SK-N-SH treated with all-trans-retinoic acid at 6 μM for 48 hours (cell line): ENCODE results near the gene HECTD1.

Source experiments
- ATAC-seq: fragments of 200-7000 bp; cut with Tn5 transposase; 3 replicates; pipeline ENCODE4 v1.9.1; 2020; ENCODE audit warnings: mild to moderate bottlenecking, moderate library complexity
- ARNTL ChIP-seq: fragments of 450-650 bp; formaldehyde crosslinking; IDR thresholded peaks from 2 replicates; pipeline ENCODE4 v1.5.0; 2020; ENCODE audit warnings: low read depth, mild to moderate bottlenecking, moderate library complexity, borderline replicate concordance
- BACH2 ChIP-seq: fragments of 250-450 bp; sonication (Bioruptor Pico); IDR thresholded peaks from 2 replicates; pipeline ENCODE4 v1.9.0; 2021; ENCODE audit warnings: mild to moderate bottlenecking, borderline replicate concordance
- CREB5 ChIP-seq: fragments of 250-450 bp; sonication (Bioruptor Pico); IDR thresholded peaks from 2 replicates; pipeline ENCODE4 v1.5.1; 2020; ENCODE audit warnings: low read depth, mild to moderate bottlenecking, moderate library complexity
- CSDC2 ChIP-seq: fragments of 250-450 bp; sonication (Bioruptor Pico); IDR thresholded peaks from 2 replicates; pipeline ENCODE4 v1.5.0; 2020; ENCODE audit warnings: mild to moderate bottlenecking, moderate library complexity
- CSRNP3 ChIP-seq: fragments of 250-450 bp; sonication (Bioruptor Pico); IDR thresholded peaks from 2 replicates; pipeline ENCODE4 v1.5.1; 2021; ENCODE audit warnings: mild to moderate bottlenecking, moderate library complexity
- ESRRG ChIP-seq: fragments of 250-450 bp; sonication (Bioruptor Pico); IDR thresholded peaks from 2 replicates; pipeline ENCODE4 v1.6.1; 2021; ENCODE audit warnings: mild to moderate bottlenecking
- GLIS3 ChIP-seq: fragments of 250-450 bp; sonication (Bioruptor Pico); IDR thresholded peaks from 2 replicates; pipeline ENCODE4 v1.5.0; 2020; ENCODE audit warnings: mild to moderate bottlenecking, moderate library complexity
- PATZ1 ChIP-seq: fragments of 250-450 bp; sonication (Bioruptor Pico); IDR thresholded peaks from 2 replicates; pipeline ENCODE4 v1.8.0; 2020; ENCODE audit warnings: mild to moderate bottlenecking, moderate library complexity, borderline replicate concordance
- POU6F1 ChIP-seq: fragments of 250-450 bp; sonication (Bioruptor Pico); IDR thresholded peaks from 2 replicates; pipeline ENCODE4 v1.8.0; 2021; ENCODE audit warnings: low read depth, mild to moderate bottlenecking, moderate library complexity, borderline replicate concordance
- PPARA ChIP-seq: fragments of 250-450 bp; sonication (Bioruptor Pico); IDR thresholded peaks from 2 replicates; pipeline ENCODE4 v1.5.0; 2020; ENCODE audit warnings: mild to moderate bottlenecking, borderline replicate concordance
- RARB ChIP-seq: fragments of 250-450 bp; sonication (Bioruptor Pico); IDR thresholded peaks from 2 replicates; pipeline ENCODE4 v1.8.0; 2021; ENCODE audit warnings: mild to moderate bottlenecking, moderate library complexity
- SNAI2 ChIP-seq: fragments of 250-450 bp; sonication (Bioruptor Pico); IDR thresholded peaks from 2 replicates; pipeline ENCODE4 v1.5.0; 2020; ENCODE audit warnings: mild to moderate bottlenecking, moderate library complexity
- TCF4 ChIP-seq: fragments of 250-450 bp; sonication (Bioruptor Pico); IDR thresholded peaks from 2 replicates; pipeline ENCODE4 v1.8.0; 2021; ENCODE audit warnings: mild to moderate bottlenecking, moderate library complexity, borderline replicate concordance
- TOX ChIP-seq: fragments of 250-450 bp; sonication (Bioruptor Pico); IDR thresholded peaks from 2 replicates; pipeline ENCODE4 v1.8.0; 2021; ENCODE audit warnings: mild to moderate bottlenecking, moderate library complexity, borderline replicate concordance
- TSHZ2 ChIP-seq: fragments of 250-450 bp; sonication (Bioruptor Pico); IDR thresholded peaks from 2 replicates; pipeline ENCODE4 v1.5.0; 2020; ENCODE audit warnings: mild to moderate bottlenecking, moderate library complexity
- ZC3H10 ChIP-seq: fragments of 250-450 bp; sonication (Bioruptor Pico); IDR thresholded peaks from 2 replicates; pipeline ENCODE4 v1.5.1; 2021; ENCODE audit warnings: mild to moderate bottlenecking, moderate library complexity
- ZFP3 ChIP-seq: fragments of 250-450 bp; sonication (Bioruptor Pico); IDR thresholded peaks from 2 replicates; pipeline ENCODE4 v1.5.0; 2020; ENCODE audit warnings: mild to moderate bottlenecking, moderate library complexity
- ZFP30 ChIP-seq: fragments of 450-650 bp; formaldehyde crosslinking; IDR thresholded peaks from 2 replicates; pipeline ENCODE4 v1.5.0; 2022; ENCODE audit warnings: mild to moderate bottlenecking, moderate library complexity
- ZNF565 ChIP-seq: fragments of 450-650 bp; formaldehyde crosslinking; conservative IDR thresholded peaks from 2 replicates; pipeline ENCODE4 v1.5.0; 2020; ENCODE audit warnings: low read depth, mild to moderate bottlenecking, moderate library complexity
- ZNF8 ChIP-seq: fragments of 450-650 bp; formaldehyde crosslinking; IDR thresholded peaks from 2 replicates; pipeline ENCODE4 v1.5.0; 2020; ENCODE audit warnings: mild to moderate bottlenecking, moderate library complexity

HECTD1 gene

GRCh38 chr14:31080056-31080455 lies 127.5 kb downstream of the HECTD1 start:
- peak; percentile 44; the same call in 1 of the 3 replicates for ATAC-seq
- TF ChIP-seq ZC3H10 (CRISPR knock-in tag) (no peak), POU6F1 (CRISPR knock-in tag) (no peak), GLIS3 (CRISPR knock-in tag) (no peak), PATZ1 (CRISPR knock-in tag) (no peak), CREB5 (CRISPR knock-in tag) (no peak), BACH2 (CRISPR knock-in tag) (no peak), PPARA (no peak), ZFP3 (CRISPR knock-in tag) (no peak), ZNF8 (CRISPR knock-in tag) (no peak), SNAI2 (no peak), CSDC2 (CRISPR knock-in tag) (no peak), TOX (CRISPR knock-in tag) (no peak), ZFP30 (CRISPR knock-in tag) (no peak), TSHZ2 (no peak), ZNF565 (CRISPR knock-in tag) (no peak), CSRNP3 (CRISPR knock-in tag) (no peak), ARNTL (CRISPR knock-in tag) (no peak)
- TF ChIP-seq, all 23 proteins: peak for 0

- TF ChIP-seq PATZ1 (CRISPR knock-in tag) (no peak), ZFP30 (CRISPR knock-in tag) (no peak), CSDC2 (CRISPR knock-in tag) (no peak), SNAI2 (no peak), BACH2 (CRISPR knock-in tag) (no peak), ZNF565 (CRISPR knock-in tag) (no peak), RARB (CRISPR knock-in tag) (no peak), TCF4 (CRISPR knock-in tag) (no peak), ESRRG (CRISPR knock-in tag) (no peak), PPARA (no peak)
- no peak for ATAC-seq
Observed at GRCh38 chr14:31078766-31079165, 128.8 kb downstream of the HECTD1 start.
